K562 (cell line): ENCODE data around the gene CTDSPL2. TPM values are rescaled to one million over a fixed set of nuclear protein-coding genes. Genes with fewer than 3 reads are reported as not detected.
A peak's percentile ranks its signal among the peaks of the same experiment; 100 is the strongest.

Source experiments
- BMI1 ChIP-seq: fragments of 150-350 bp; IDR thresholded peaks from 2 replicates; pipeline ENCODE4 v1.6.1; 2014; ENCODE audit warnings: low read length
- CTBP1 ChIP-seq: fragments of 450-650 bp; IDR thresholded peaks from 2 replicates; pipeline ENCODE4 v1.6.1; 2016; ENCODE audit warnings: borderline replicate concordance
- EP400 ChIP-seq: fragments of 450-650 bp; IDR thresholded peaks from 2 replicates; pipeline ENCODE4 v1.6.1; 2017; ENCODE audit warnings: antibody characterized with exemption, mild to moderate bottlenecking, moderate library complexity
- MECOM ChIP-seq: fragments of 250-450 bp; sonication (Bioruptor Pico); IDR thresholded peaks from 2 replicates; pipeline ENCODE4 v1.8.0; 2022; ENCODE audit warnings: inconsistent platforms
- MEIS2 ChIP-seq: fragments of 450-650 bp; IDR thresholded peaks from 2 replicates; pipeline ENCODE4 v1.6.1; 2014; ENCODE audit warnings: mild to moderate bottlenecking; ENCODE audit not compliant: partially characterized antibody
- NR3C1 ChIP-seq: sonication (generic); formaldehyde crosslinking; IDR thresholded peaks from 2 replicates; pipeline ENCODE4 v1.8.1; 2022; ENCODE audit warnings: missing genetic modification reagents
- PRDM10 ChIP-seq: fragments of 450-650 bp; IDR thresholded peaks from 2 replicates; pipeline ENCODE4 v1.6.1; 2018; ENCODE audit not compliant: partially characterized antibody
- RAD21 ChIP-seq, 2 experiments: fragments of 250-450 bp in 1 of 2; fragments of 450-650 bp in 1 of 2; sonication (Bioruptor Pico) in 1 of 2; formaldehyde crosslinking in 1 of 2; IDR thresholded peaks in 1 of 2; conservative IDR thresholded peaks in 1 of 2; 2 replicates each; pipeline versions ENCODE4 v1.4.0 to v1.8.0; 2020 to 2022; ENCODE audit warnings: mild to moderate bottlenecking in 2 of 2, moderate library complexity in 1 of 2
- RERE ChIP-seq: sonication (generic); formaldehyde crosslinking; IDR thresholded peaks from 2 replicates; pipeline ENCODE4 v1.8.0; 2023; ENCODE audit warnings: missing genetic modification reagents, mild to moderate bottlenecking, borderline replicate concordance
- SIX5 ChIP-seq, 2 experiments: IDR thresholded peaks; 2 replicates each; pipeline ENCODE4 v1.6.1; 2011; ENCODE audit warnings: low read length in 2 of 2, borderline replicate concordance in 1 of 2, low read depth in 1 of 2, mild to moderate bottlenecking in 1 of 2, moderate library complexity in 1 of 2; ENCODE audit not compliant: insufficient read depth in 1 of 2
- SMC3 ChIP-seq: conservative IDR thresholded peaks from 2 replicates; pipeline ENCODE4 v1.6.1; 2011; ENCODE audit warnings: low read depth, low read length, improper control_type of control experiment; ENCODE audit not compliant: insufficient read depth
- ZBED1 ChIP-seq: IDR thresholded peaks from 2 replicates; pipeline ENCODE4 v1.6.1; 2014
- ZNF41 ChIP-seq: fragments of 250-450 bp; sonication (Bioruptor Pico); conservative IDR thresholded peaks from 2 replicates; pipeline ENCODE4 v1.4.0; 2020; ENCODE audit warnings: mild to moderate bottlenecking
- ZNF740 ChIP-seq, 3 experiments: fragments of 200-800 bp in 1 of 3; sonication (Bioruptor generic) in 1 of 3; sonication (generic) in 1 of 3; formaldehyde crosslinking in 1 of 3; IDR thresholded peaks; 2 replicates each; pipeline versions ENCODE4 v1.6.1 to v1.8.0; 2016 to 2022; ENCODE audit warnings: mild to moderate bottlenecking in 2 of 3, missing compliant biosample characterization in 2 of 3, missing genetic modification characterization in 2 of 3, missing genetic modification reagents in 1 of 3
- polyA plus RNA-seq, 8 experiments: library from polyadenylated mRNA; depleted of rRNA in 4 of 8; stranded (reverse) in 5 of 8; unstranded in 3 of 8; fragments of >200 nt; fragmentation: Nextera tagmentation in 2 of 8; fragmentation: Illumina TruSeq in 1 of 8; extraction: Ambion mirVana in 2 of 8; extraction: Trizol in 1 of 8; gene quantifications; 2 replicates each; pipeline versions ENCODE4 v1.2.1 to v1.2.3, GENCODE V29; 2011 to 2014; ENCODE audit warnings: inconsistent platforms in 1 of 8, missing spikeins in 1 of 8
- total RNA-seq, 7 experiments: library from RNA; depleted of rRNA in 6 of 7; stranded (reverse); fragments of >200 nt in 6 of 7; fragmentation: Illumina TruSeq in 2 of 7; extraction: Trizol in 2 of 7; gene quantifications; 2 replicates each; pipeline versions ENCODE4 v1.2.1 to v1.2.3, GENCODE V29; 2011 to 2021; ENCODE audit warnings: low replicate concordance in 1 of 7
- TF ChIP-seq, protein P1 (sequence below): IDR thresholded peaks from 2 replicates; pipeline ENCODE4 v1.6.1; 2014; ENCODE audit warnings: antibody characterized with exemption

CTDSPL2 gene
- total and polyA plus RNA-seq, 9 of the 15 experiments (the other 6 are each of a cell fraction or from before 2014, with no cell fraction given), result 16.8 to 79.0 (median 53.1) TPM

DNA sequence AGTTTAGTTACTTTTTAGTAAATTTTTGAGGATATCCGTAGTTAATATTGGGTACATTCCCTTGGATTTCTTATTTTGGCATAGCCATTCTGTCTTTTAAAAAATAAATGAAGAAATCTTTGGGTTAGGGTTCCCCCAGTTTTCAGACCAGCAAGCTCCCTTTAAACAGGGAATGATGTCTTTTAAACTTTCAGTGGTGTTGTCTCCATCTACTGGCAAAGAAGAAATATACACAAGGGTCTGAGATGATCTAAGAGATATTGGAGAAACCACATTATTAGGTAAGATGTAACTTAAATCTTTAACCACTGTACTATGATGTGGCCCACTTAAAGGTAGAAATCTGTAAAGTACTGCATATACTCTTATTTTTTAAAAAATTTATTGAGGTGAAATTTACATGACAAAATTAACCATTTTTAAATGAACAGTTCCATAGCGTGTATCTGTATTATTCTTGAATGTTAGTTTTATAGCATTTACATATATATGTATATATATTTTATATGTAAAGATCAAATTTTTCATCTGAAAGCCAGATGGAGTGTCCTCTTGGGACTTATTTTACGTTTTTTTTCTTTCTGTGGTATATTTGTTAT, 74.4 kb downstream of the CTDSPL2 start (continued):
- no peak for TF ChIP-seq PRDM10
- no peak for TF ChIP-seq SIX5 (IDR thresholded peaks at IDR 0.05; ENCODE audit: borderline replicate concordance in 1 of 2, insufficient read depth in 1 of 2, low read depth in 1 of 2, low read length in 2 of 2)
- no peak for TF ChIP-seq RERE (CRISPR knock-in tag)
- no peak for TF ChIP-seq BMI1
- TF ChIP-seq ZBED1, result no peak
- peak; percentile 51 to 65 for TF ChIP-seq RAD21 (CRISPR knock-in tag; conservative IDR thresholded peaks at IDR 0.05 in 1 of 2, IDR thresholded peaks at IDR 0.05 in 1 of 2)
- no peak for TF ChIP-seq MECOM (CRISPR knock-in tag)
- TF ChIP-seq MEIS2, result no peak
- no peak for TF ChIP-seq CTBP1
- 0 out of 2 replicates have a peak, but pooled peaks have one; percentile 7 for TF ChIP-seq SMC3
- no peak for TF ChIP-seq EP400
- TF ChIP-seq, protein P1, sequence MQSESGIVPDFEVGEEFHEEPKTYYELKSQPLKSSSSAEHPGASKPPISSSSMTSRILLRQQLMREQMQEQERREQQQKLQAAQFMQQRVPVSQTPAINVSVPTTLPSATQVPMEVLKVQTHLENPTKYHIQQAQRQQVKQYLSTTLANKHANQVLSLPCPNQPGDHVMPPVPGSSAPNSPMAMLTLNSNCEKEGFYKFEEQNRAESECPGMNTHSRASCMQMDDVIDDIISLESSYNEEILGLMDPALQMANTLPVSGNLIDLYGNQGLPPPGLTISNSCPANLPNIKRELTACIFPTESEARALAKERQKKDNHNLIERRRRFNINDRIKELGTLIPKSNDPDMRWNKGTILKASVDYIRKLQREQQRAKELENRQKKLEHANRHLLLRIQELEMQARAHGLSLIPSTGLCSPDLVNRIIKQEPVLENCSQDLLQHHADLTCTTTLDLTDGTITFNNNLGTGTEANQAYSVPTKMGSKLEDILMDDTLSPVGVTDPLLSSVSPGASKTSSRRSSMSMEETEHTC, result no peak
- no peak for TF ChIP-seq ZNF41
- TF ChIP-seq NR3C1 (CRISPR knock-in tag), result no peak
- no peak for TF ChIP-seq ZNF740 (CRISPR knock-in tag; IDR thresholded peaks at IDR 0.05)
- TF ChIP-seq ZNF740 (tag; IDR thresholded peaks at IDR 0.05), result no peak
